Measurements from ENCODE around the gene LRRTM1.

LRRTM1 gene

GRCh38 chr2:80302314-80303005 is 2.1 kb downstream of the LRRTM1 start:
- DNase-seq: no peak

DNA sequence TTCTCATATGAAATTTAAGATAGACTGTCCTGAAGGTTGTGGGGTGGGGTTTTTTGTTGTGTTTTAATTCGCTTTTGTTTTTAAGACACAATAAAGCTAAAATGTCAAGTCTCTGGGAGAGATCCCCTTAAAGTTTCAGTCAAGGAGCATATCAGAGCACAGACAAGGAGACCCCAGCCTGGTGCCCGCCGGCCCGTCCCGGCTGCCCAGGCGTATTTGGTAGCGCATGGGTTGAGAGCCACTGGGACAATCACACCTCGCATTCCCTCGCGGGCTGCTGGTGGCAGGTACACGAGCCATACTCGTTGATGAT is 2.6 kb downstream of the LRRTM1 start:
- DNase-seq: no peak

DNA sequence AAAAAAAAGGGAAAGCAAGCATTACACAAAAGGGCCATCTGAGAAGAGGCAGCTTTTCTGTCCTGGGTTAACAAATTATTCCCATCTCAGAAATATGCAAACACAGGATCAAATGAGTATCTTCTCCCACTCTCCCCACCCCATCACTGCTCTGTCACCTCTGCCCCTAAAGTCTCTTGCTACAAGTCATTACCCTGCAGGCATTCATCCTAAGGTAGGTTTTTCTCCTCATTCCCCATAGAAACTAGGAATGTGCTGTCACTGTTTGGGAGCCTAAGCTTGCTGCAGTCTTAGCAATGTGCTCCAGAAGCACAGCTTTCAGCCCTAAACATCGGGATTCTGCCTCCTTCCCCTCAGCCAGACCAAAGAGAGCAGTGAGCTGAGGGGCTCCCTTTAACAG is 3.6 kb downstream of the LRRTM1 start:
- no peak for DNase-seq

GRCh38 chr2:80300346-80300745 is 4.2 kb downstream of the LRRTM1 start:
- DNase-seq: no peak

DNA sequence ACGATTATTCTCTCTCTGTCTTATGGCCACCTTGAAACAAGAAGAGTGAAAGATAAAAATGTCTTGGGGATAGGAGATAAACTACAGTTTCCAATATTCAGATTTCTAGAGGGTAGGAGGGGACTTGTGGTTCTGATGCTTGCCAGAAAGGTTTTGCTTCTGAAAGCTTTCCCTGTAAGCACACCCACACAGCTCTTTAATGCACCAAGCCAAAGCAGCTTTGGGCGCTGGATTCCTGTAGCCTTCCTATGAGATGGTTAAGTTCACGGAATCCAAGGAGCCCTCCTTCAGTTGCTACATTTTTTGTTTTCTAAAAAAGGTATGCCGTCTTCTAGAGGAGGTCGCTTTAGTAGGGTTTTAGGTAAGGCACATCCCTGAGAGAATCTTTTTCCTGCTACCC is 4.9 kb downstream of the LRRTM1 start:
- DNase-seq: no peak

DNA sequence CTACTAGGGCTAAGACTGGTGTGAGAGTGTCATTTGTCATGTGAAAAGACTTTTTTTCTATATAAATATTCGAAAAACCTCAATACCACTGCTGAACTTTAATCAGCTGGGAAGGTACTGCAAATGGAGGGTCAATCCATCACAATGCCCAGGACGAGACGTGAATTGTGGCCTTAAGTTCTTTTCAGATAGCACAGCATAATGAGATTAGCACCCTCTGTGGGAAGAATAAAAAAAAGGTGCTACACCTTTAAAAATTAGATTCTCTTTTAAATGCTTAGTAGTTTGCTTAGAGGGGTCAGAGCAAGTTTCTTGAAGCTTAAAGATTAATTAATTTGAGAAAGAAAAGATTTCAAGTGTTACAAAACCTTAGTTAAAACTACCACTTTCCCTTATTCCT is 5.6 kb downstream of the LRRTM1 start:
- no peak for DNase-seq

GRCh38 chr2:80293039-80293438 is 11.5 kb downstream of the LRRTM1 start:
- DNase-seq: no peak

DNA sequence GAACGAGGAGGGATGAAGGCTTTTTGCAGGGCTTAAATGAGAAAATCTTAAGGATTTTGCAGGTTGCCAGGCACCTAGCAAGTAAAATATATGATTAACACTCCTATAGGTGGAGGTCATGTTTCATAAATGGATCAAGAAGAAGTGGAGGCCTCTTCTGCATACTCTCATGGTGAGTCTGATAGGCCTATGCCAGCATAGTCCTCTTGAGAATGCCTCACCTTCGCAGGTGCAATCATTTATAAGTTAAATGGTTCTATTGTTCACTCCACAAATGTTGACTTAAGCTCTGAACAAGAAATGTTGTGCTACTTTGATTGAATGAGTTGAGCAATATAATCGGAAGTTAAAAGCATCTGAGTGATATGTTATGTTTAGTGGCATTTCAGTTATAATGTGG is 12.1 kb downstream of the LRRTM1 start:
- no peak for DNase-seq

DNA sequence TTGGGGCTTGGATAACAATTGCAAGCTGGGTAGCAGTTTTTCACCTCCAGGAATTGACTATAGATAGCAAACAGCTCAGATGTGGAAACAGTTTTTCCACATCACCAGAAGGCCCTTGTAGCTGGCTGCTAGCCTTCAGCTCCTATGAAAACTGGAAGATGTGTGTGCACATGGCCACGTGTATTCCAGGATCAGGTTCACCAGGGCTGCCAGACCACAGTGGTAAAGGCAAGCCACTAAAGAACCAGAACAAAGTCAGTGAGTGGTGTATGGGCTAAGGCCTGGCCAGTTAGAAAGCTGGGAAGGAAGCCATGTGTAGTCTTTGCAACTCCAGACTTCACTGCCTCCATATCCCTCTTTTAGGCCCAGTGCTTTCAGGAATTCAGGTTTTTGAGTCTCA is 12.9 kb downstream of the LRRTM1 start:
- DNase-seq: no peak

GRCh38 chr2:80288576-80288975 is 16.0 kb downstream of the LRRTM1 start:
- DNase-seq: no peak

- DNase-seq: no peak
Measured at GRCh38 chr2:80281049-80281448, 23.5 kb downstream of the LRRTM1 start.

DNA sequence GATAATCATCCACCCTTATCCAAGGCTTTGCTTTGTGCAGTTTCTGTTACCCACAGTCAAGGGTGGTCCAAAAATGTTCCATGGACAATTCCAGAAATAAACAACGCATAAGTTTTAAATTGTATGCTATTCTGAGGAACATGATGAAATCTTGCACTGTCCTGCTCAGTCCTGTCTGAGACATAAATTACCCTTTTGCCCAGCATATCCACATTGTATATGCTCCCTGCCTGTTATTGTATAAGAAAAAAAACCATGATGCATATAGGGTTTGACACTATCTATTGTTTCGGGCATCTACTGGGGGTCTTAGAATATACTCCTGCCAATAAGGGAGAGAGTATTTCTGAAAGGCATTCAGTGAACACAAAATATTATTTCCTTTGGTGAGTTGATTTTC is 24.0 kb downstream of the LRRTM1 start:
- DNase-seq: no peak

GRCh38 chr2:80269806-80270205 is 34.7 kb downstream of the LRRTM1 start:
- no peak for DNase-seq

GRCh38 chr2:80266231-80266630 is 38.3 kb downstream of the LRRTM1 start:
- DNase-seq: no peak

DNA sequence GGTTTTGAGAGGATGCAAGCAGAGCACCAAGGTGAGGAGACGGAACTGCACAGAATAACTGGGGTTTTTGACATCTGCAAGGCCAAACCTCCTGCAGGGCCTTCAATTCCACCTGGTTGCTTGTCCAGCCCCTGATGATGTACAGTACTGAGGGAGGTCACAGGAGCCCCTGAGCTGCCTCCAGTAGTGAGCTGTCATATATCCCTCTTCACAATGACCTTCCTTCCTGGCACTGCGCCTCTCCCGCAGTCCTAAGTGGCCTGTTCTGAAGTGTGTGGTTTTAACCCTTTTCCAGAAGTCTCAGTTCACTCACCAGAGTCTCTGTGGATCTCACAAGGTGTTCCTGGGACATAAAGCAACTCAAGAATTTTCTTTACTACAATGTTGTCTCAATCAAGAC is 45.3 kb downstream of the LRRTM1 start:
- DNase-seq: no peak

- no peak for DNase-seq
Measured at GRCh38 chr2:80258793-80259192, 45.8 kb downstream of the LRRTM1 start.

DNA sequence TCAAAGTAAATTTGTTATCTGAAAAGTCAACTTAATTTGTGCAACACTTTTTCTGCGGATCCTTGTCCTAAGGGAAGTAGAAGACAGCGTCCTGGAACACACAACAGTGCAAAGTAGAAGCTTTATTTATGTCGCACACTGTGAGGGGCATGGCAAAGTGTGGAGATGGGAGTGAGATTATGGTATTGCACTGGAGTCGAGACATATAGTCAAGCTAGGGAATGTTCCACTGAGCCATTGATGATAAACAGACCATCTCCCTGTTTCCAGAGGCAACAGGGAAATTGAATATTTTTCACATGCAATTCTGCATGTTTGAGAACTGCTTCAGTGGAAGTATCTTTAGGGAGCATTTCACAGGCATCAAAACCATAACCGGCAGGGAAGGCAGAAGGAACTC is 46.2 kb downstream of the LRRTM1 start:
- DNase-seq: no peak

DNA sequence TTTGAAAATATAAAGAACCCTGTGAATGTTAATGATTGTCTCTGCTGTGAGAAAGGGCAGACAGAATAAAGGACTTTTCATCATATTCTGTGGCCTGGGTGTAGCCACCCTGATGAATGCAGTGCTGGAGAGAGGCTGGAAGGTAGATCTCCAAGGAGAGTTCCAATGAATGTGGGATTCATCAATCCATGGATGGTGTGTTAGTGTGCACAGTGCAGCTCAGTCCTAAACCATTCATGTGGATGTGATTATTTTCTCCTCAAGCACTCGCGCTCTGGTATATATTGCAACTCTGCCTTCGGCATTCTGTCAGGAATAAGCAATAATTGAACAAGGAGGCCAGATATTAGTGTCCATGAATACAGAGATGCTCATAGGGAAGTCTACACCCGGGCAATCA is 47.1 kb downstream of the LRRTM1 start:
- no peak for DNase-seq

- no peak for DNase-seq
Measured at GRCh38 chr2:80256782-80257167, 47.8 kb downstream of the LRRTM1 start.

- DNase-seq: no peak
Measured at GRCh38 chr2:80255918-80256781, 48.4 kb downstream of the LRRTM1 start.

DNA sequence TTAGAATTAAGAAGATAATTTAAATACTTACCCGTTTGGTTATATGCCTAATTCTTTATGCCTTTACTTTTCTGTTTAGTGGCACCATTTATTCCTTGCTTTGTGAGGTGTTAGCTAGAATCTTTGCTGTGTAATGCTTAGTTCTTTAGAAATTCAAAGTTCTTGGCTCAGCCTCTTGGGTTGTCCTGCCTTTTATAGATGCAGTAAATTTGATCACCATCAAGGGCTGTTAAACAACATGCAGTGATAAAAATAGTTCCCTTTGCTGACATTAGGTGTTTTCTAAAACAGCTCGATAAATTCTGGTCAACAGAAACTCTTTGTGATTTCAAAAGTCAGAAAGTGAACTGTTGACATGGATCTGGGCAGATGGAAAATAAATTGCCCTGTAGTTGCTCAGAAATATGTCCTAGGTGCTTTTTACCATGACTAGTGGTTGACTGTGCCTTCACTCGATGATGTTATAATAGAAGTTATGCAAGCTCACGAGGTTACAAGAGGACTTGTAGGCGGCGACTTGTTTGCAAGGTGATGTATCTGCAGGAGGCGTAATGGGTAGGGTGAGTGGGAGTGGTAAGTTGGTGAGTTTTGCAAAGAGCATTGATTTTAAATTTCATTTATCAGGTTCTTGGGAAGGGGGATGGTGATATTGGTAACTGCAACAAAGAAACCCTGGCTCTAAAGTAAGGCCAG is 52.1 kb downstream of the LRRTM1 start:
- DNase-seq: no peak
